Fibroblast of the aortic adventitia (primary cell): Measurements from ENCODE around the gene TTBK1. TPM values are rescaled to one million over a fixed set of nuclear protein-coding genes. Genes with fewer than 3 reads are reported as not detected.

Experiments
- DNase-seq: peaks from one replicate; pipeline ENCODE4 v3.0.0-alpha.2; 2010; ENCODE audit warnings: low read depth
- H3K4me3 ChIP-seq: 2 replicates; pipeline ENCODE4 v1.5.1; 2011; ENCODE audit warnings: low read depth, mild to moderate bottlenecking, control low read depth, low read length, moderate library complexity
- total RNA-seq: library from RNA; depleted of rRNA; stranded (reverse); fragments of >200 nt; gene quantifications from 2 replicates; pipeline ENCODE4 v1.2.3, GENCODE V29; 2012; ENCODE audit warnings: low replicate concordance
- TF ChIP-seq, protein P1 (sequence below): IDR thresholded peaks from 2 replicates; pipeline ENCODE4 v1.5.1; 2011; ENCODE audit warnings: mild to moderate bottlenecking, low read length, control low read depth, inconsistent platforms; ENCODE audit not compliant: insufficient read depth

TTBK1 gene
- total RNA-seq, 1 donor = not detected

DNA sequence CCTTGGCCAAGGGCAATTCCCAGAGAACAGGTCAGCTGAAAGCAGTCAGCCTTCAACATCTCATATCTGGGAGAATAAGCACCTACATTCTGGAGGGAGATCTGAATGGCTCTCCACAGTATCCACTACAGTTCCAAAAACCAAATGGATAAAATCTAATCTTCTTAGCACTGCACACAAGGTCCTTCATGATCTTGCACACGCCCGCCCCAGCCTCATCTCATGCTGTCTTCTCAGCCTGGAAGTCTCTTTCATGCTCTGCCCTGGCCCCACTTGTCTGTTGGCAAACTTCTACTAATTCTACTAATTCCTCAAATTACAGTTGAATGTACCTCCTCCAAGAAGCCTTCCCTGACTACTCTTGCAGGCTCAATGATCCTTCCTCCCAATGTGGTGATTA is 1.8 kb upstream of the TTBK1 start:
- TF ChIP-seq, protein P1, sequence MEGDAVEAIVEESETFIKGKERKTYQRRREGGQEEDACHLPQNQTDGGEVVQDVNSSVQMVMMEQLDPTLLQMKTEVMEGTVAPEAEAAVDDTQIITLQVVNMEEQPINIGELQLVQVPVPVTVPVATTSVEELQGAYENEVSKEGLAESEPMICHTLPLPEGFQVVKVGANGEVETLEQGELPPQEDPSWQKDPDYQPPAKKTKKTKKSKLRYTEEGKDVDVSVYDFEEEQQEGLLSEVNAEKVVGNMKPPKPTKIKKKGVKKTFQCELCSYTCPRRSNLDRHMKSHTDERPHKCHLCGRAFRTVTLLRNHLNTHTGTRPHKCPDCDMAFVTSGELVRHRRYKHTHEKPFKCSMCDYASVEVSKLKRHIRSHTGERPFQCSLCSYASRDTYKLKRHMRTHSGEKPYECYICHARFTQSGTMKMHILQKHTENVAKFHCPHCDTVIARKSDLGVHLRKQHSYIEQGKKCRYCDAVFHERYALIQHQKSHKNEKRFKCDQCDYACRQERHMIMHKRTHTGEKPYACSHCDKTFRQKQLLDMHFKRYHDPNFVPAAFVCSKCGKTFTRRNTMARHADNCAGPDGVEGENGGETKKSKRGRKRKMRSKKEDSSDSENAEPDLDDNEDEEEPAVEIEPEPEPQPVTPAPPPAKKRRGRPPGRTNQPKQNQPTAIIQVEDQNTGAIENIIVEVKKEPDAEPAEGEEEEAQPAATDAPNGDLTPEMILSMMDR = no peak
- no peak for DNase-seq
- no peak overlapping the region for H3K4me3 ChIP-seq

DNA sequence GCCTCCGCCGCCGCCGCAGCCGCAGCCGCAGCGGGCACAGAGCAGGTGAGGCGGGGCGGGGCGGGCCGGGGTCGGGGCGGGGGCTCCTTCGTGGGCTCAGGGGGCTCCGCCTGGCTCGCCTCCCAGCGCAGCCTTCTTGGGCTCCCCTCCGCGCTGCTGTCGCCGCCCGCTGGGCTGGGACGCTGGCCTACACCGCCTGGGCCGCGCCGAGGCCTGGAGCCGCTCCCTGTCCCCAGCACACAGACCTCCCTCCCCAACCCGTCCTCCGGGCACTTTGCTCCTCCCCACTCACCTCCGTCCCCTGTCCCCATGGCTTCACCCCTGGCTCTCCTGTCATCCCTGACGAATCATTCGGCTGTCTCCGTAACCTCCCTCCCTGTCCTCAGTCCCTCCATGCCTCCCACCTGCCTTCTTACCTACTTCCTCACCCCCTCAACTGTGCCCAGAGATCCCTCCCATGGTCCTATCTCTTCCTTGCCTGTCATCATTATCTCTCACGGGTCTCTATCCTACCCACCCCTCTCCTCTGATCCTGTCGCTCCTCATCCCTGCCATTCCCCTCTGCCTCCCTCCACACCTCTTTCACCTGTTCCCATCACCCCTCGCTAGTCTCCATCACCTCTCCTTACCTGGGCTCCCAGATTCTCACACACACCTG is 512 bp downstream of the TTBK1 start:
- DNase-seq = no peak
- TF ChIP-seq, protein P1 = no peak
- no peak overlapping the region for H3K4me3 ChIP-seq

DNA sequence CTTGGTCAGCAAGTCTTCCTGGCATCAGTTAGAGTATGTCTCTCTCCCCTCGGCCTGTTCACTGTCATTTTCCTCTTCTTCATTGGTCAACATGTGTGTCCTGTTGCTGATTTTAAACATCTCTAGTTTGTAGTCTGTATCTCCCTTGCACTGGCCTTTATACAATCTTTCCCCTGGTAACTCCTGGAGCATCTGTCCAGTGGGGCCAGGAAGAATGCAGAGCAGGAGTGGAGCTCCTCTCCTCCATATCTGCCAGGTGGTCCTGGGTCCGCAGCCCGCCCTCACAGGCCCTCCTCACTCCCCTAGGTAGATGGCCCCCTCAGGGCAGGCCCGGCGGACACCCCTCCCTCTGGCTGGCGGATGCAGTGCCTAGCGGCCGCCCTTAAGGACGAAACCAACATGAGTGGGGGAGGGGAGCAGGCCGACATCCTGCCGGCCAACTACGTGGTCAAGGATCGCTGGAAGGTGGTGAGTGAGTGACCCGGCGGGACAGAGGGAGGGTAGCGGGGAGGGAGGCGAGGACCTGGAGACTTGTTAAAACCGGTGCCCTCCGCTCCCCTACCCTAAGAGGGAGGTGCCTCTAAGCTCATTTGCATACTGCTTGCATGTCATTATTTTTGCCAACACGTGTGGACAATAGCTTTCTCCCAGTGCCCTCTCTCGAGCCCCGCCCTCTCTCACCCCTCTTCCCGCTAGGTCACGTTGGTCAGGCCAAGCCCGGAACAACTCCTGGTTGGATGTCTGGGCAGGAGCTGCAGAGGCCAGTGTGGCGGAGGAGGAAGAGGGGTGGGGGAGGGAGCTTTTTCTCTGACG is 3.2 kb downstream of the TTBK1 start:
- TF ChIP-seq, protein P1 = no peak
- DNase-seq = no peak
- H3K4me3 ChIP-seq = peak overlapping the region; percentile 58

DNA sequence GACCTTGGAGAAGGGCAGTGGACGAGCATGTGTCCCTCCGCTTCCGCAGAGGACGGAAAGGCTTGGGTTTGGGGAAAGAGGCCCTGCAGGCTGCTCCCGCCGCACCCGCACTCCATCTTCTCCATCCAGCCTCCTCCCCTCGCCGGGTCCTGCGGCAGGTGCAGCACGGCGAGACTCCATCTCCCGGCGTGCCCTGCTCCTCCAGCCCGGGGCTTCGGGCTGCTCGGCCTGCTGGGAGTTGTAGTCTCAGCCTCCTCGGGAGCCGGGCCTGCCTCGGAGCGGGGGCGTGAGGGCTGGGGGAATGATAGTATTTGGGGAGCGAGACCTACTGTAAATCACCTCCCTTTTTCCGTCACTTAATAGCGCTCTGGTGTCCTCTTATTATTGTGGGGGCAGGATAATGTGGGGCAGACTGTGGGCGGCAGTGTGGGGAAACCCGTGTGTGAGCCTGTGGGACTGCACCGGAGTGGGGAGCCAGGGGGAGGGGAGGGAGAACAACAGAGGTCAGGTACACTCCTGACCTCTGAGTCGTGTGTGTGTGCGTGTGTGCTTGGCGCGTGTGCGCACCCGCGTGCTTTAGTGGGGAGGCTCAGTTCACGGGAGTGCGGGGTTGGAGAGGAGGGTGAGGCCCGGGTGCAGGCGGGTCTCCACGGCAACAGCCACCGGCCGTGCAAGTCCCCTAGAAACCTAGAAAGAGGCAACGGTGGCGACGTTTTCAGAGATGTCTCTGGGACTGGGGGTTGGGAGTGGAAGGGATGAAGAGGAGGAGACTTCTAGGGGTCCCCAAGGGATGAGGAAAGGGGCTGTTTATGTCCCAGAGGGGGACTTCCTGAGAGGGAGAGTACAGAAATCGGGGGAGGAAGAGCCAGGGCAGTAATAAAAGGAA is 4.1 kb downstream of the TTBK1 start:
- DNase-seq = peak; percentile 25
- peak overlapping the region; percentile 58 for H3K4me3 ChIP-seq
- TF ChIP-seq, protein P1 = no peak

DNA sequence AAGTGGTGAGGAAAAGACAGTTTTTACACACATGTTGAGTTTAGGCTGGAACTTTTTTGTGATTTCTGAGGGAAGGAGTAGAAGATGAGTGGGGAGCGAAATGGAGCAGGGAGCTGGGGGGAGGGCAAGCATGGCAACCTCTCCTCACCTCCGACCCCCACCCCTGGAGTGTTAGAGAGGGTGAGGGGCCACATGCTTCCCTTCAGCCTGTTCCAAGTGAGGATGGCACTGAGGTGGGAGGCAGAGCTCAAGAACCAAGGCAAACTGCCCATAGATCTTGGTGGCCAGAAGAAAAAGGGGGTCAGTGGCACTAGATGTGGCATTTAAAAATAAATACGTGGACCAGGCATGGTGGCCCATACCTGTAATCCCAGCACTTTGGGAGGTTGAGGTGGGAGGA is 4.8 kb downstream of the TTBK1 start:
- TF ChIP-seq, protein P1 = no peak
- no peak for DNase-seq
- no peak overlapping the region for H3K4me3 ChIP-seq

DNA sequence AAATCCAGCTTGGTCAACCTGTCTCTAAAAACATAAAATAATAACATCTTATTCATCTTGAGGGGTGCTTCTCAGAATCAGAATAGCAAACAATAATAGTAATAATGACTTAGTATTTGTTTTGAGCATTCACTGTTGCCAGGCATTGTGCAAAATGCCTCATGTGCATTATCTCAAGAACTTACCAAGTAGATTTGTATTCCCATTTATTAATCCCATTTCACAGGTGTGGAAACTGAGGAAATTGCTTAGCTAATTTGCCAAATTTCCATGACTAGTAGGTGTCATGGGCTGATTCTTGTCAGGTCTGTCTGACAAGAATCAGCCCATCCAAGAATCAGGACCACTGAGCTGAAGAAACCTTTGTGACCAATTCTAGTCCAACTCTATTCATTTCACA is 5.5 kb downstream of the TTBK1 start:
- no peak overlapping the region for H3K4me3 ChIP-seq
- DNase-seq = no peak
- TF ChIP-seq, protein P1 = no peak
